HG03139 (cell line): ENCODE data around the gene SNAPC4.
"Not testable (repeated sequence)": the region's sequence is repeated elsewhere in the genome, so short reads cannot be mapped to it uniquely, and the experiment has no call there.

ENCODE experiments used
- ATAC-seq: cut with Tn5 transposase; IDR thresholded peaks from one replicate; pipeline ENCODE4 v1.9.1; 2021; ENCODE audit not compliant: unreplicated experiment

SNAPC4 gene

GRCh38 chr9:136358016-136358415 lies 42.0 kb downstream of the SNAPC4 start:
- ATAC-seq: no peak

- no peak for ATAC-seq
Measured at GRCh38 chr9:136357202-136357725, 42.7 kb downstream of the SNAPC4 start.

- no peak for ATAC-seq
Measured at GRCh38 chr9:136355616-136356557, 44.1 kb downstream of the SNAPC4 start.

GRCh38 chr9:136354592-136355085 lies 45.3 kb downstream of the SNAPC4 start:
- no peak for ATAC-seq

GRCh38 chr9:136353757-136354488 lies 46.0 kb downstream of the SNAPC4 start:
- no peak for ATAC-seq

GRCh38 chr9:136353088-136353487 lies 46.9 kb downstream of the SNAPC4 start:
- no peak for ATAC-seq

GRCh38 chr9:136352682-136353081 lies 47.3 kb downstream of the SNAPC4 start:
- ATAC-seq: no peak

- ATAC-seq: not testable (repeated sequence)
Measured at GRCh38 chr9:136351868-136352267, 48.1 kb downstream of the SNAPC4 start.

GRCh38 chr9:136351252-136351800 lies 48.6 kb downstream of the SNAPC4 start:
- ATAC-seq: no peak
